GM10847 (cell line): ENCODE results near the gene PRR12.

Experiments
- POLR2A ChIP-seq: IDR thresholded peaks from 2 replicates; pipeline ENCODE4 v1.6.1; 2011; ENCODE audit not compliant: insufficient read length; ENCODE audit errors: extremely low read depth

The PRR12 gene

DNA sequence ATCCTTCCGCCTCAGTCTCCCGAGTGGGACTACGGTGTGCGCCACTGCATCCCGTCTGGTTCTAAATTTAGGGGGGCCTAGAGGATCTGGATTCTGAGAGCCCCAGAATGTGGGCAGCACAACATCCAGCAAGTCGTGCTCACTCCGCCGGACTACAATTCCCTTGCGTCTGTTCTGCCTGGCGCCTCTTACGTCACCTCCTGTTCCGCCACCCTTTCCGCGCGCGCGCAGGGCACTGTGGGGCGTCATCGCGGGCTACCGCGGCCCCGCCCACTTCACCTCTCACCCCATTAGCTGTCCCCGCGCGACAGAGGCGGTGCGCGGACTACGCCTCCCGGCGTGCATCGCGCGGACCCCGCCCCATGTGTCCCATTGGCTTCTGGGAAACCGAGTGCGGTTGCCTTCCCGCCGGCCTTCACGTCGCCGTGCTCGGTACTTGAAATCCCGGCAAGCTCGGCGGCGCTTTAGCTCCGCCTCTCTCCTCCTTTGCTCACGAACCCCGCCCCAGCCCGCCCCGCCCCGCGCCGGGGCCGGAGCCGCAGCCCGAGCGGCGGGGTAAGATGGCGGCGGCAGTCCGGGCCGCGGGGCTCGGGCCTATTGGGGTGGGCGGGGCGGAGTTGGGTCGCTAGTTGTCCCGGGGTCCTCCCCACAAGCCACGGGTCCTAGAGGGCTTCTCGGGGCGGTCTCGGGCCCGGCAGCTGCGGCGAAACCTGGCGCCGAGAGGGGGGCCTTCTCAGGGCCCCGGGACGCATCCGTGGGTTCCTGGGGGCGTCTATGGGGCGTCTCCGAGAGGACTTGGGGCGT, 50.9 kb downstream of the PRR12 start, which contains the start of gene SCAF1:
Gene SCAF1 (plus strand): TSS at position 522 of the 804 bp plus-strand sequence. CDS start 2,818 bp downstream, outside the sequence.
- TF ChIP-seq POLR2A = peak; percentile 17

DNA sequence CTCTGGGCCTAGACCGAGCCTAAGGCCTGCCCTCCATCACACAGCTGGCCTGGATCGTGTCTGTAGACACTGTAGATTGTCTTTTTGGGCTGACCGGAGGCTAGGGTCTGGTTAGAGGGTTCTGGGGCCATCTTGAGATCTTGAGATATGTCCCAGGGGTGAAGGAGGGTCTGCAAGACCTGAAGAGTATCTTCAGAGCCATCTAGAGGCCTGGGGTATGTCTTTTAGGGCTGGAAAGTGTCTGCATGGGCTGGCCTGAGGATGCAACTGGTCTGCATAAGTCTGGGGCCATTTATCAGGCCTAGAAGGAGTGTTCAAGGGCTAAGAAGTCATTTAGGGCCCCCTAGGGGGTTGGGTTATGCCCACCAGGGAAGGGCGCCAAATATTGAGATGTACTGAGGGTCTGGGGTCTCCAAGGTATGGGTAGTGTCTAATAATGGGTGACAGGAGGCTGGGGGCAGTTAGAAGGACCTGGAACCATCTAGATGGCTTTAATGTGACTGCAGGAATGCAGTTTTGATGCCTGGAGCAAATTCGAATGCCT, 51.6 kb downstream of the PRR12 start:
- TF ChIP-seq POLR2A = no peak

DNA sequence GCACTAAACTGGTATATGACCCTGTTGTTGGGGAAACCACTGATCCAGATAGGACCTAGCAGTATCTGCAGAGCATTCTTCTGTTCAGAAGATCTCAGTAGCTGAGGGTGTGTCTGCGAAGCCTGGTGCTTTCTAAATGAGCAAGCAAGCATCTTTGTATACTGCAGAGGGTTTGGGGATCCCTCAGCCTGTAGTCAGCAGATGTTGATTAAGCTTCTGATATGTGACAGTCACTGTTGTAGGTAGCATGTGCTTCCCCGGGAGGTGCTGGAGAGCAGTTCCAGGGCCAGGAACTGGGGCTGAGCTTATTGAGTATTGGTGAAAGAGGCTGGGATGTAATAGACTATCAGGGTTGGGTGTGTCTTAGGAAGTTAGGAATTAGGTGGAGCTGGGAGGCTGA, 52.5 kb downstream of the PRR12 start:
- no peak for TF ChIP-seq POLR2A

DNA sequence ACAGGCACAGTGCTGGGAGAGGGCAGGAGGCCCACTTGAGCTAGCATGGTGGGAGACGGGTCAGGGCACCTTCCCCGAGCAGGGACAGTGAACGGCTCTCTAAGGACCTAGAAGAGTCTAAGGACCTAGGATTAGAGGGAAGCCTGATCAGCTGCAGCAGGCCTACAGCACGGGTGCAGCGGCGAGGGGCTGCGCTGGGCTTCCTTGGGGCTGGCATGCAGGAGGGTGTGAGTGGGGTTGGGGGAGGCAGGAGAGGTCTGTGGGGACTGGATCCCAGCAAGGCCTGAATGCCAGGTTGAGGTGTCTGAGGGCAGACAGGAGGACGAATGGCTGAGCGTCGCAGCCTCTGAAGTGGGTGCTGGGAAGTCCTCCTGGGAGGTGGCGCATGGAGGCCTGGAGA, 54.6 kb downstream of the PRR12 start:
- no peak for TF ChIP-seq POLR2A

DNA sequence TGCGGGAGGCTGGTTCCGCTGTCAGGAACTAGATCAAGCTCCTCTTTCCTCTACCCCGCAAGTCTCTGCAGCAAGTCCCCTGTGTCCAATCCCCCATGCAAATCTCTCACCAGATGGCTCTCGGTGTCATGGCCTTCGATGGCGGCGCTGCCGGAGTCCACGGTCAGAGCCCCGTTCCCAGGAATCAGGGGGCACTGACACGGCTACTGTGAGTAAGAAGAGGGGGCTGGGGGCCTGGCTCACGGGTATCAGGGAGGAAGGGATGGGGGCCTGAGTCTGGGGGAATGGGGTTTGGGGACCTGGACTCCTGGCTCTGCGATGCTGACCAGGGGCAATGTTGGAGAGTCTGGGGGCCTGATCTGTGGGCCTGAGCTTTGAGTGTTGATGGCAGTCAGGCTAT, 55.0 kb downstream of the PRR12 start:
- TF ChIP-seq POLR2A = no peak

DNA sequence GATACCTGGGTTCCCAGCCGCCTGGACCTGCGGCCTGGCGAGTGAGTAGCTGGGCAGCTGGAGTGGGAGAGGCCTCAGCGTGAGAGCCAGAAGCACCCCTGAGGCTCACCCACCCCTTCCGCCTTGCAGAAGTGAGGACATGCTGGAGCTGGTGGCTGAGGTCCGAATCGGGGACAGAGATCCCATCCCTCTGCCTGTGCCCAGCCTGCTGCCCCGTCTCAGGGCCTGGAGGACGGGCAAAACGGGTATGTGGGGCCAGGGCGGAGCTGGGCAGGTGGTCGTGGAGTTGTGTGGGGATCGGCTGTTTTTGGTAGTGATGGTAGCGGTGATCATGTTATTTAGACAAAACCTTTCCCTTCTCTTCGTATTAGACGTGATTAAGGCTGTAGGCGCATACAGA, 55.6 kb downstream of the PRR12 start:
- TF ChIP-seq POLR2A = no peak

GRCh38 chr19:49651029-49651819, 60.2 kb downstream of the PRR12 start:
- no peak for TF ChIP-seq POLR2A

DNA sequence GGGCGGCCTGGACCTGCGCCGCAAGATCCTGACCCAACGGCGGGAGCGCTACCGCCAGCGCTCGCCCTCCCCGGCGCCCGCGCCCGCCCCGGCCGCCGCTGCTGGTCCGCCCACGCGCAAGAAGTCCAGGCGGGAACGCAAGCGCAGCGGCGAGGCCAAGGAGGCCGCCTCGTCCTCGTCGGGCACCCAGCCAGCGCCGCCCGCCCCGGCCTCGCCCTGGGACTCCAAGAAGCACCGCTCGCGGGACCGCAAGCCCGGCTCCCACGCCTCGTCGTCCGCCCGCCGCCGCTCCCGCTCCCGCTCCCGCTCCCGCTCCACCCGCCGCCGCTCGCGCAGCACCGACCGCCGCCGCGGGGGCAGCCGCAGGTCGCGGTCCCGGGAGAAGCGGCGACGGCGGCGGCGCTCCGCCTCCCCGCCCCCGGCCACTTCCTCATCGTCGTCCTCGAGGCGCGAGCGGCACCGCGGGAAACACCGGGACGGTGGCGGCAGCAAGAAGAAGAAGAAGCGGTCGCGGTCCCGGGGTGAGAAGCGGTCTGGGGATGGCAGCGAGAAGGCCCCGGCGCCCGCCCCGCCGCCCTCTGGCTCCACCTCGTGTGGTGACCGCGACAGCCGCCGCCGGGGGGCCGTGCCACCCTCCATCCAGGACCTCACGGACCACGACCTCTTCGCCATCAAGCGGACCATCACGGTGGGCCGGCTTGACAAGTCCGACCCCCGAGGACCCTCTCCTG, 61.0 kb downstream of the PRR12 start:
- no peak for TF ChIP-seq POLR2A

DNA sequence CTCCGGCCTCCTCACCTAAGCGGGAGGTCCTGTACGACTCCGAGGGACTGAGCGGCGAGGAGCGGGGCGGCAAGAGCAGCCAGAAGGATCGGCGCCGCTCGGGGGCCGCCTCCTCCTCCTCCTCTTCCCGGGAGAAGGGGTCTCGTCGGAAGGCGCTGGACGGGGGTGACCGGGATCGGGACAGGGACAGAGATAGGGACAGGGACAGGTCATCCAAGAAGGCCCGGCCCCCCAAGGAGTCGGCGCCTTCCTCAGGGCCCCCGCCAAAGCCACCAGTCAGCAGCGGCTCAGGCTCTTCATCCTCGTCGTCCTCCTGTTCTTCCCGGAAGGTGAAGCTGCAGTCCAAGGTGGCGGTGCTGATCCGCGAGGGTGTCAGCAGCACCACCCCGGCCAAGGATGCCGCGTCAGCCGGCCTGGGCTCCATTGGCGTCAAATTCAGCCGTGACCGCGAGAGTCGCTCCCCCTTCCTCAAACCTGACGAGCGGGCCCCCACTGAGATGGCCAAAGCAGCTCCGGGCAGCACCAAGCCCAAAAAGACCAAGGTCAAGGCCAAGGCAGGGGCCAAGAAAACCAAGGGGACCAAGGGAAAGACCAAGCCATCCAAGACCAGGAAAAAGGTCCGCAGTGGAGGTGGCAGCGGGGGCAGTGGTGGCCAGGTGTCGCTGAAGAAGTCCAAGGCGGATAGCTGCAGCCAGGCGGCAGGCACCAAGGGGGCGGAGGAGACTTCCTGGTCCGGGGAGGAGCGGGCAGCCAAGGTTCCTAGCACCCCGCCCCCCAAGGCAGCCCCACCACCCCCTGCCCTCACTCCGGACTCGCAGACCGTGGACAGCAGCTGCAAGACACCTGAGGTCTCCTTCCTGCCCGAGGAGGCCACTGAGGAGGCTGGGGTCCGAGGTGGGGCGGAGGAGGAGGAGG, 61.8 kb downstream of the PRR12 start:
- no peak for TF ChIP-seq POLR2A

DNA sequence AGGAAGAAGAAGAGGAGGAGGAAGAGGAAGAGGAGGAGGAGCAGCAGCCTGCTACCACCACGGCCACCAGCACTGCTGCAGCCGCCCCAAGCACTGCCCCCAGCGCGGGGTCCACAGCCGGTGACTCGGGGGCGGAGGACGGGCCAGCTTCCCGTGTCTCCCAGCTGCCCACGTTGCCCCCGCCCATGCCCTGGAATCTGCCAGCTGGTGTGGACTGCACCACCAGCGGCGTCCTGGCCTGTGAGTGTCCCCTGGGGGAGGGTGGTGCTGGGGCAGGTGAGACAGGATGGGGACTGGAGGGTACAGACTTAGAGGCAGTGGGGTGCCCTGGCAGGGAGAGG, 62.5 kb downstream of the PRR12 start:
- TF ChIP-seq POLR2A = no peak

GRCh38 chr19:49654581-49654980, 63.6 kb downstream of the PRR12 start:
- TF ChIP-seq POLR2A = no peak

DNA sequence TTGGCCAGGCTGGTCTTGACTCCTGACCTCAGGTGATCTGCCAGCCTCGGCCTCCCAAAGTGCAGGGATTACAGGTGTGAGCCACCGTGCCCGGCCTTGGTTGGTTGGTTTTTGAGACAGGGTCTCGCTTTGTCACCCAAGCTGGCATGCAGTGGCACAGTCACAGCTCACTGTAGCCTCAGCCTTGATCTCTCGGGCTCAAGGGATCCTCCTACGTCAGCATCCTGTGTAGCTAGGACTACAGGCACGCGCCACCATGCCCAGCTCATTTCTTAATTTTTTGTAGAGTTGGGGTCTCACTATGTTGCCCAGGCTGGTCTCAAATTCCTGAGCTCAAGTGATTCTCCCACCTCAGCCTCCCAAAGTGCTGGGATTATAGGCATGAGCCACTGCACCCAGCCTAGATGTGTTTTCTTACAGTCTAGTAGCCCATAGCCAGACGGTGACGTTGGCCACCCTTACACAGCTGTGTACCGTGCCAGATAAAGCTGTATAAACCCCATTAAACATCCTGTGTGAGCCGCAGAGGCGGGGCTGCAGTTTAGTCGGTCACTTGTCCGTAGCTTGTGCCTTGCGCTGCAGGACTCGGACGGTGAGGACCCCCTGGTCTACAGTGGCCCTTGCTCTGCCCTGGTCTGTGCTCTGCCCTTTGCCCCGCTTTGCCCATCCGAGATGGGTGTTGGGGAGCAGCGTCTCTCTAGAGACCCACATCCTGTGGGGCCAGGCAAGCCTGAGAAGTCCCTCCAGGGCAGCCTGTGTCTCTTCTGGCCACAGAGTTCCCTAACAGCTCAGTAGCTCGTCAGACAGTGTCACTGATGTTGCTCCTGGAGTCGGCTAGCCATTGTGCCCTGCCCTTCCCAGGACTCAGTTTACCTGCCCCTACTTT, 64.8 kb downstream of the PRR12 start:
- TF ChIP-seq POLR2A = no peak

GRCh38 chr19:49656456-49657109, 65.6 kb downstream of the PRR12 start:
- TF ChIP-seq POLR2A = no peak
